ENCODE data around the gene MAP1LC3B.

DNA sequence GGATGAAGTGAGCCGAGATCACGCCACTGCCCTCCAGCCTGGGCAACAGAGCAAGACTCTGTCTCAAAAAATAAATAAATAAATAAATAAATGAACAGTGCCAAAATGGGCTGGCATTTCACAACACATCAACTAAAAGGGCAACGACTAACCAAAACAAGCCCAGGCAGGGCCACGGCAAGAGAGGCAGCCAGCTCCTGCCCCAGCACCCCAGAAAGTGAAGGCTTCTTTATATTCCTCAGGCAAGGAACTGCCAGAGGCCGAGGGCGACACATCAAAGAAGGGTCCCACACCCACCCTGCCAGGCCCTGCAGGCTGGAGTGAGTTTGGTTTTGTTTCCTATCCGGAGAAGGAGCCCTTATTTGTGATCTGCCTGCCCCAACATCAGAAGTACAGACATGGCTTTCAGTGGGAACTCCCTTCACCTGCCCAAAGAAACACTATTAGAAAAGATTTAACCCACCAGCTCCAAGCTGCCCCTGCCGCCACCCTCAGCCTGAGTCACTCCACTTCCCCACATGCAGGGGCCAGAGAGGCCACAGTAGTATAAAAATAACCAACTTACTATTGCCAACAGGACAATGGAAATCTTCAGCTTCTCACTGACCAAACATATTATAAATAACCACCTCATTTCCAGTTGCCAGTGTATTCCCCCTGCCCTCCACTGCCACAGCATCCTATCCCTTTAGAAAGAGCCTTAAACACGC is 16.6 kb upstream of the MAP1LC3B start:
- TF ChIP-seq CTCF (conservative IDR thresholded peaks at IDR 0.05; ENCODE audit: low read depth, low read length) = no peak
- TF ChIP-seq EZH2 (IDR thresholded peaks at IDR 0.05; ENCODE audit: borderline replicate concordance, low read depth, low read length, poor library complexity, severe bottlenecking) = no peak

Measured in A673 (cell line).